IMR-90 (cell line): ENCODE data around the gene GBF1. TPM values are rescaled to one million over a fixed set of nuclear protein-coding genes. Genes with fewer than 3 reads are reported as not detected.

Source experiments
- ATAC-seq: fragments of 200-7000 bp; cut with Tn5 transposase; 2 replicates; pipeline ENCODE4 v1.9.1; 2020; ENCODE audit warnings: low read depth, mild to moderate bottlenecking, moderate library complexity
- BruUV-seq: library from RNA; stranded (reverse); fragments of 400-500 nt; replicated peaks from 2 replicates; lab custom pipeline; 2021; lab: Mats Ljungman, UMichigan
- CTCF ChIA-PET: fragments of 300-600 bp; formaldehyde crosslinking; extraction: SDS; loops from one replicate; lab custom pipeline; 2021; ENCODE audit warnings: antibody characterized with exemption; lab: Yijun Ruan, JAX
- POLR2A ChIA-PET: fragments of 300-600 bp; sonication (Branson Sonifier 250); formaldehyde crosslinking; loops from one replicate; lab custom pipeline; 2022; ENCODE audit warnings: antibody characterized with exemption; ENCODE audit not compliant: unreplicated experiment; lab: Charles Lee
- DNase-seq: peaks from one replicate; pipeline ENCODE4 v3.0.0; 2013
- H2AFZ ChIP-seq: replicated peaks from 2 replicates; pipeline ENCODE3; 2013; ENCODE audit warnings: low read length, mild to moderate bottlenecking; ENCODE audit not compliant: poor library complexity
- H2AK5ac ChIP-seq: 2 replicates; pipeline ENCODE4 v1.6.1; 2013; ENCODE audit warnings: low read depth, low read length, inconsistent platforms
- H2AK9ac ChIP-seq: replicated peaks from 2 replicates; pipeline ENCODE3; 2013; ENCODE audit warnings: mild to moderate bottlenecking, low read depth, low read length, moderate library complexity; ENCODE audit not compliant: poor library complexity
- H2BK120ac ChIP-seq: 2 replicates; pipeline ENCODE4 v1.6.1; 2013; ENCODE audit warnings: low read depth, low read length, inconsistent platforms
- H2BK15ac ChIP-seq: 3 replicates; pipeline ENCODE4 v1.6.1; 2013; ENCODE audit warnings: low read depth, low read length, inconsistent platforms
- H2BK20ac ChIP-seq: 2 replicates; pipeline ENCODE4 v1.6.1; 2013; ENCODE audit warnings: low read depth, mild to moderate bottlenecking, inconsistent platforms, low read length, moderate library complexity
- H2BK5ac ChIP-seq: 2 replicates; pipeline ENCODE4 v1.6.1; 2013; ENCODE audit warnings: mild to moderate bottlenecking, low read depth, low read length, inconsistent platforms; ENCODE audit not compliant: poor library complexity, severe bottlenecking
- H3K14ac ChIP-seq: replicated peaks from 2 replicates; pipeline ENCODE4 v1.6.1; 2013; ENCODE audit warnings: low read depth, low read length, inconsistent platforms
- H3K18ac ChIP-seq: 2 replicates; pipeline ENCODE4 v1.6.1; 2013; ENCODE audit warnings: low read depth, low read length, control low read depth
- H3K23ac ChIP-seq: 2 replicates; pipeline ENCODE4 v1.6.1; 2013; ENCODE audit warnings: low read depth, low read length, inconsistent platforms
- H3K27ac ChIP-seq: 2 replicates; pipeline ENCODE4 v1.5.1; 2013; ENCODE audit warnings: mild to moderate bottlenecking, control low read depth, low read length; ENCODE audit not compliant: insufficient read depth
- H3K27me3 ChIP-seq: 2 replicates; pipeline ENCODE4 v1.6.1; 2013; ENCODE audit warnings: low read length; ENCODE audit not compliant: control insufficient read depth, insufficient read depth
- H3K36me3 ChIP-seq: 2 replicates; pipeline ENCODE4 v1.6.1; 2013; ENCODE audit warnings: low read length, mixed read lengths; ENCODE audit not compliant: control insufficient read depth, insufficient read depth
- H3K4ac ChIP-seq: 2 replicates; pipeline ENCODE4 v1.6.1; 2013; ENCODE audit warnings: low read depth, low read length, inconsistent platforms
- H3K4me1 ChIP-seq: 2 replicates; pipeline ENCODE4 v1.6.1; 2013; ENCODE audit warnings: low read length, mixed read lengths; ENCODE audit not compliant: control insufficient read depth, insufficient read depth
- H3K4me2 ChIP-seq: 2 replicates; pipeline ENCODE4 v1.6.1; 2013; ENCODE audit warnings: low read depth, mild to moderate bottlenecking, control low read depth, low read length, moderate library complexity
- H3K4me3 ChIP-seq: 2 replicates; pipeline ENCODE4 v1.5.1; 2013; ENCODE audit warnings: low read depth, mild to moderate bottlenecking, control low read depth, low read length, moderate library complexity; ENCODE audit not compliant: insufficient read depth
- H3K56ac ChIP-seq: 2 replicates; pipeline ENCODE4 v1.6.1; 2013; ENCODE audit warnings: low read length, inconsistent platforms; ENCODE audit not compliant: insufficient read depth; ENCODE audit errors: extremely low read depth
- H3K79me1 ChIP-seq, 2 experiments: 2 replicates each; pipeline ENCODE4 v1.6.1; 2013; ENCODE audit warnings: low read length in 2 of 2, inconsistent platforms in 1 of 2, low read depth in 1 of 2
- H3K9ac ChIP-seq: 2 replicates; pipeline ENCODE4 v1.6.1; 2013; ENCODE audit warnings: low read depth, low read length, control low read depth
- H3K9me1 ChIP-seq: 2 replicates; pipeline ENCODE4 v1.6.1; 2013; ENCODE audit warnings: low read length, inconsistent platforms; ENCODE audit not compliant: insufficient read depth
- H3K9me3 ChIP-seq: 2 replicates; pipeline ENCODE4 v1.6.1; 2013; ENCODE audit warnings: low read length; ENCODE audit not compliant: control insufficient read depth, insufficient read depth
- H4K20me1 ChIP-seq: 2 replicates; pipeline ENCODE4 v1.6.1; 2013; ENCODE audit warnings: low read length, inconsistent platforms; ENCODE audit not compliant: insufficient read depth
- H4K5ac ChIP-seq: 2 replicates; pipeline ENCODE4 v1.6.1; 2013; ENCODE audit warnings: mild to moderate bottlenecking, low read depth, low read length, control low read depth
- H4K8ac ChIP-seq, 2 experiments: 2 replicates each; pipeline ENCODE4 v1.6.1; 2013; ENCODE audit warnings: low read depth in 2 of 2, low read length in 2 of 2, control low read depth in 1 of 2, inconsistent platforms in 1 of 2
- H4K91ac ChIP-seq: 2 replicates; pipeline ENCODE4 v1.6.1; 2013; ENCODE audit warnings: low read depth, low read length, inconsistent platforms; ENCODE audit not compliant: insufficient read depth
- CEBPB ChIP-seq: IDR thresholded peaks from 2 replicates; pipeline ENCODE4 v1.6.1; 2012; ENCODE audit warnings: low read depth, low read length, improper control_type of control experiment
- CTCF ChIP-seq: conservative IDR thresholded peaks from 2 replicates; pipeline ENCODE4 v1.5.1; 2012; ENCODE audit warnings: mild to moderate bottlenecking, low read depth, low read length, improper control_type of control experiment
- ELK1 ChIP-seq: fragments of 150-350 bp; IDR thresholded peaks from 2 replicates; pipeline ENCODE4 v1.6.1; 2016; ENCODE audit warnings: low read depth, mild to moderate bottlenecking, low read length, moderate library complexity, borderline replicate concordance
- MXI1 ChIP-seq: IDR thresholded peaks from 2 replicates; pipeline ENCODE4 v1.6.1; 2012; ENCODE audit warnings: low read depth, mild to moderate bottlenecking, low read length, moderate library complexity, borderline replicate concordance
- RAD21 ChIP-seq: IDR thresholded peaks from 2 replicates; pipeline ENCODE4 v1.6.1; 2012; ENCODE audit warnings: low read length, improper control_type of control experiment
- RCOR1 ChIP-seq: IDR thresholded peaks from 2 replicates; pipeline ENCODE4 v1.6.1; 2012; ENCODE audit warnings: mild to moderate bottlenecking, low read length, improper control_type of control experiment; ENCODE audit not compliant: insufficient replicate concordance
- RFX5 ChIP-seq: IDR thresholded peaks from 2 replicates; pipeline ENCODE4 v1.8.0; 2012; ENCODE audit warnings: low read depth, mild to moderate bottlenecking, low read length, moderate library complexity
- SMC3 ChIP-seq: fragments of 150-350 bp; IDR thresholded peaks from 2 replicates; pipeline ENCODE4 v1.6.1; 2016; ENCODE audit warnings: low read depth, mild to moderate bottlenecking, antibody characterized with exemption, low read length, moderate library complexity
- USF2 ChIP-seq: fragments of 150-350 bp; IDR thresholded peaks from 2 replicates; pipeline ENCODE4 v1.6.1; 2017; ENCODE audit warnings: mild to moderate bottlenecking, antibody characterized with exemption, low read length, low read depth
- WGBS, 2 experiments: methylation state at CpG; one replicate each; pipeline versions ENCODE4 v1.1.5 to v1.1.7; 2013; ENCODE audit warnings: missing lambda C conversion rate in 2 of 2; ENCODE audit not compliant: insufficient read length in 1 of 2; ENCODE audit errors: extremely low coverage in 2 of 2; 5-methylcytosine and 5-hydroxymethylcytosine counted together
- dilution Hi-C: fragments of 300-500 bp; cut with HindIII; formaldehyde crosslinking; loops from one replicate; pipeline ENCODE4 v1.14.3; 2018; ENCODE audit warnings: low sequenced_read_pairs; ENCODE audit not compliant: unreplicated experiment
- in situ Hi-C: fragments of 300-500 bp; cut with MboI; formaldehyde crosslinking; loops from 3 replicates; pipeline ENCODE4 v1.14.3; 2019; ENCODE audit warnings: low sequenced_read_pairs, inconsistent platforms, mixed read lengths
- intact Hi-C: fragments of 100-400 bp; cut with micrococcal nuclease; formaldehyde crosslinking; loops from 2 replicates; pipeline ENCODE4 v1.10.0; 2022
- polyA plus RNA-seq, 3 experiments: library from polyadenylated mRNA; depleted of rRNA; stranded (reverse); fragments of >200 nt; gene quantifications; 2 replicates each; pipeline ENCODE4 v1.2.3, GENCODE V29; 2012; ENCODE audit warnings: low replicate concordance in 1 of 3
- total RNA-seq: library from RNA; depleted of rRNA; stranded (reverse); fragments of >200 nt; gene quantifications from 2 replicates; pipeline ENCODE4 v1.2.3, GENCODE V29; 2012

Gene GBF1
- total and polyA plus RNA-seq, 2 of the 4 experiments (the other 2 are of a cell fraction) = 38.7 to 40.1 TPM

- H2BK5ac ChIP-seq = no peak overlapping the region
- in situ Hi-C loops (no loop called here), intact Hi-C loops (no loop called here), dilution Hi-C loops (no loop called here)
- no peak overlapping the region for H2BK20ac ChIP-seq
- no peak overlapping the region for H3K4me2 ChIP-seq
- peaks cover 26 to 29% of the 10 kb centered on the region in 2 experiments for H3K79me1 ChIP-seq
- no peaks in the 10 kb centered on the region for H3K9me3 ChIP-seq
- H2BK15ac ChIP-seq = no peak overlapping the region
- no peak overlapping the region for H3K18ac ChIP-seq
- H2AFZ ChIP-seq = no peak overlapping the region
- H3K9ac ChIP-seq = no peak overlapping the region
- H2AK5ac ChIP-seq = 0 out of 2 replicates have a peak overlapping the region, but pooled peaks have one; percentile 5
- H4K91ac ChIP-seq = no peak overlapping the region
- no peak overlapping the region for H3K27ac ChIP-seq
- no peak for ATAC-seq
- no peak overlapping the region for H3K56ac ChIP-seq
- H4K20me1 ChIP-seq = peaks cover 6% of the 10 kb centered on the region
- no peak overlapping the region for H3K4ac ChIP-seq
- H4K8ac ChIP-seq = no peak overlapping the region
- WGBS, 2 experiments = 98% methylated on average over 5 of the region's 22 CpGs; no CpG with 5 or more reads in 1 of the 2 experiments
- TF ChIP-seq SMC3 = no peak
- TF ChIP-seq RFX5 = no peak
- no peak for TF ChIP-seq RCOR1
- no peak for TF ChIP-seq ELK1
- TF ChIP-seq RAD21 = no peak
- no peak for TF ChIP-seq USF2
- no peak for TF ChIP-seq MXI1
- no peak for TF ChIP-seq CTCF
- no peak for TF ChIP-seq CEBPB
- no peak for DNase-seq
- H2BK120ac ChIP-seq = no peak overlapping the region
- POLR2A ChIA-PET = no interaction called here
- H3K23ac ChIP-seq = no peak overlapping the region
- no peak overlapping the region for H4K5ac ChIP-seq
- H3K4me1 ChIP-seq = peaks cover 15% of the 10 kb centered on the region
- no peak overlapping the region for H3K4me3 ChIP-seq
- peak overlapping the region; percentile 55 for H2AK9ac ChIP-seq
- no TSS peak for BruUV-seq
- peaks cover 26% of the 10 kb centered on the region for H3K36me3 ChIP-seq
- peaks cover 6% of the 10 kb centered on the region; the same call in 1 of the 2 replicates for H3K9me1 ChIP-seq
- no peak overlapping the region for H3K14ac ChIP-seq
- no peaks in the 10 kb centered on the region for H3K27me3 ChIP-seq
- CTCF ChIA-PET = interaction anchor here (1.5 kb wide), 1 partner anchor 87 kb away, joined by 3 read pairs; no protein-coding TSS in a partner anchor
Observed at GRCh38 chr10:102400598-102401341, 155.4 kb downstream of the GBF1 start.
